ENCODE data around the gene FAM168A. TPM values are rescaled to one million over a fixed set of nuclear protein-coding genes. Genes with fewer than 3 reads are reported as not detected.

FAM168A gene
- total RNA-seq, 2 experiments from 2014 or later = 10.1 to 23.7 TPM

DNA sequence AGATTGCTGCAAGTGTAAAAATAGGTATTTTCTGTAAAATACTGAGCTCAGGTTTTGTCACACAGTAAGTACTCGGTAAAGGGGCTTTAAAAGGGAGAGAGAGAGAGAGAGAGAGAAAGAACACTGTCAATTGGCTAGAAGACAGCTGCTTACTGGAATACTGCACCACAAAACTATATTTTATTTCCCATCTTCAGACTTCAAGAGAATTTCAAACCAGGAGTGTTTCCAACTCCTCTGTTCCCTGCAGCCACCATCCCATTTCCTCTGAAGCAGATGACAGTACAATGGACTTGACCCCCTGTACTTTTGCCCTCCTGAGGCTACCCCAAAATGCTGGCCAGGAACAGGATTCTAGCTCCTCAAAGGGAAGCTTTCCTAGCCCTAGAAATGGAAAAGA lies 132.0 kb downstream of the FAM168A start:
- Histone ChIP-seq H3K36me3 (ENCODE audit: insufficient read depth, low read length) (no peaks in the 10 kb centered on the region), H3K4me2 (ENCODE audit: low read length) (no peak overlapping the region), H4K20me1 (ENCODE audit: insufficient read depth, low read length) (no peaks in the 10 kb centered on the region), H3K79me2 (ENCODE audit: insufficient read depth, low read depth, low read length) (no peaks in the 10 kb centered on the region), H3K27ac (ENCODE audit: low read depth, low read length, poor library complexity, severe bottlenecking) (no peak overlapping the region), H3K9me2 (ENCODE audit: insufficient read depth, low read length) (no peaks in the 10 kb centered on the region), H3K9me3 (ENCODE audit: low read length) (no peaks in the 10 kb centered on the region), H3K4me3 (ENCODE audit: low read depth, low read length, poor library complexity, severe bottlenecking) (no peak overlapping the region), H3K4me1 (ENCODE audit: insufficient read depth, low read length, poor library complexity, severe bottlenecking) (no peaks in the 10 kb centered on the region), H2AFZ (ENCODE audit: low read length) (no peak overlapping the region)
- POLR2A ChIA-PET = interaction anchor here (0.6 to 0.7 kb wide), 3 partner anchors 46 to 279 kb away, joined by 3 to 5 read pairs (median 3); no protein-coding TSS in a partner anchor
- CTCF ChIA-PET (ENCODE audit: unreplicated experiment) = interaction anchor here (0.9 kb wide), 1 partner anchor 13 kb away, joined by 3 read pairs; no protein-coding TSS in a partner anchor
- BruUV-seq (replicated peaks) = no TSS peak
- intact Hi-C loops (cut with micrococcal nuclease; ENCODE audit: unreplicated experiment) = no loop called here
- DNase-seq (ENCODE audit: low spot score) = no peak
- no peak for TF ChIP-seq EZH2phosphoT487 (IDR thresholded peaks at IDR 0.05; ENCODE audit: borderline replicate concordance, low read depth, low read length)
- TF ChIP-seq, protein P1, sequence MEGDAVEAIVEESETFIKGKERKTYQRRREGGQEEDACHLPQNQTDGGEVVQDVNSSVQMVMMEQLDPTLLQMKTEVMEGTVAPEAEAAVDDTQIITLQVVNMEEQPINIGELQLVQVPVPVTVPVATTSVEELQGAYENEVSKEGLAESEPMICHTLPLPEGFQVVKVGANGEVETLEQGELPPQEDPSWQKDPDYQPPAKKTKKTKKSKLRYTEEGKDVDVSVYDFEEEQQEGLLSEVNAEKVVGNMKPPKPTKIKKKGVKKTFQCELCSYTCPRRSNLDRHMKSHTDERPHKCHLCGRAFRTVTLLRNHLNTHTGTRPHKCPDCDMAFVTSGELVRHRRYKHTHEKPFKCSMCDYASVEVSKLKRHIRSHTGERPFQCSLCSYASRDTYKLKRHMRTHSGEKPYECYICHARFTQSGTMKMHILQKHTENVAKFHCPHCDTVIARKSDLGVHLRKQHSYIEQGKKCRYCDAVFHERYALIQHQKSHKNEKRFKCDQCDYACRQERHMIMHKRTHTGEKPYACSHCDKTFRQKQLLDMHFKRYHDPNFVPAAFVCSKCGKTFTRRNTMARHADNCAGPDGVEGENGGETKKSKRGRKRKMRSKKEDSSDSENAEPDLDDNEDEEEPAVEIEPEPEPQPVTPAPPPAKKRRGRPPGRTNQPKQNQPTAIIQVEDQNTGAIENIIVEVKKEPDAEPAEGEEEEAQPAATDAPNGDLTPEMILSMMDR (conservative IDR thresholded peaks at IDR 0.05; ENCODE audit: low read length) = no peak

DNA sequence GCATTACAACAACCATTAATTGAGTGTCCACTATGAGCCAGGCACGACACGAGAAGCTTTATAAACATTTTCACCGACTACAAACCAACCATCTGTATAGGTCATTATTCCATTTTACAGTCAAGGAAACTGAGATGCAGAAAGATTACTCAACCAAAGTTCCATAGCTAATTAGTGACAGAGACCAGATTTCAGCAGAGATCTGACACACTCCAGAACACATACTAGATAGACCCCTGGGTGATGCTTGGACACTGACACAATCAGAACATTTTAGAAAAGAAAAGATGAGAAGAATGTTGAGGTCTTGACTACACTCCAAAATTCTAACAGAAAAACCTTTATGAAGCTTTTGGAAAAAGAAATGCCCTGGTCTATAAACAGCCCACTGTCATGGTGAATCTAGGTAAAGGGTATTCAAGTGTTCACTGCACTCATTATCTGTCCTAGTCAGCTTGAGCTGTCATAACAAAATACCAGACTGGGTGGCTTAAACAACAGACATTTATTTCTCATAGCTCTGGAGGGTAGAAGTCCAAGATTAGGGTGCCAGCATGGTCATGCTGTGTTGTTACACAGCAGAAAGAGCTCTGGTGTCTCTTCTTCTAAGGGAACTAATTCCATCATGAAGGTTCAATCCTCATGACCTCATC lies 132.8 kb downstream of the FAM168A start:
- no TSS peak for BruUV-seq (replicated peaks)
- H2AFZ ChIP-seq (ENCODE audit: low read length) = no peak overlapping the region
- H3K36me3 ChIP-seq (ENCODE audit: insufficient read depth, low read length) = no peaks in the 10 kb centered on the region
- TF ChIP-seq EZH2phosphoT487 (IDR thresholded peaks at IDR 0.05; ENCODE audit: borderline replicate concordance, low read depth, low read length) = no peak
- TF ChIP-seq, protein P1 (conservative IDR thresholded peaks at IDR 0.05; ENCODE audit: low read length) = no peak
- no peaks in the 10 kb centered on the region for H3K4me1 ChIP-seq (ENCODE audit: insufficient read depth, low read length, poor library complexity, severe bottlenecking)
- ChIA-PET CTCF (ENCODE audit: unreplicated experiment) (interaction anchor here (0.9 kb wide), 1 partner anchor 14 kb away, joined by 3 read pairs; no protein-coding TSS in a partner anchor), POLR2A (interaction anchor here (0.5 to 1.3 kb wide), 5 partner anchors 15 to 145 kb away, joined by 3 to 10 read pairs (median 4); no protein-coding TSS in a partner anchor)
- no peaks in the 10 kb centered on the region for H4K20me1 ChIP-seq (ENCODE audit: insufficient read depth, low read length)
- H3K9me2 ChIP-seq (ENCODE audit: insufficient read depth, low read length) = no peaks in the 10 kb centered on the region
- H3K4me3 ChIP-seq (ENCODE audit: low read depth, low read length, poor library complexity, severe bottlenecking) = no peak overlapping the region
- H3K4me2 ChIP-seq (ENCODE audit: low read length) = no peak overlapping the region
- H3K27ac ChIP-seq (ENCODE audit: low read depth, low read length, poor library complexity, severe bottlenecking) = no peak overlapping the region
- no peaks in the 10 kb centered on the region for H3K79me2 ChIP-seq (ENCODE audit: insufficient read depth, low read depth, low read length)
- no peaks in the 10 kb centered on the region for H3K9me3 ChIP-seq (ENCODE audit: low read length)
- intact Hi-C loops (cut with micrococcal nuclease; ENCODE audit: unreplicated experiment) = no loop called here
- DNase-seq (ENCODE audit: low spot score) = no peak

DNA sequence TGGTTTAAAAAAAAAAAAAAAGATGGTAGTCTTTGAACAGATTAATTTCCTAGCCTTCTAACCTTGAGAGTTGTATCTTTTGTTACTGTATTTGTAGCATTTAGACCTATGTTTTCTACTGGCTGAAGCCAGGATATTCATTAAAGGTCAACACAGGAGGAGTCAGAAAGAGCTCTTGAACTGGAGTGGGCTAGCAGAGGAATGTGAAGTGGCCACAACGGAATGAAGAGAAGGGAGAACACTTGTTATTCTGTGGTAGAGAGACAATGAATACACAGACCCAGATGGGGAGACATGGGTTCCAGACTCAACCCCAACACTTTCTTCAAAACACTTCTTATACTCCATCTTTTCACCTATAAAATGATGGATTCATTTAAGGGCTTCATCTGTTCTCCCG lies 133.6 kb downstream of the FAM168A start:
- H3K36me3 ChIP-seq (ENCODE audit: insufficient read depth, low read length) = no peaks in the 10 kb centered on the region
- H3K4me2 ChIP-seq (ENCODE audit: low read length) = no peak overlapping the region
- H3K27ac ChIP-seq (ENCODE audit: low read depth, low read length, poor library complexity, severe bottlenecking) = no peak overlapping the region
- no peaks in the 10 kb centered on the region for H3K4me1 ChIP-seq (ENCODE audit: insufficient read depth, low read length, poor library complexity, severe bottlenecking)
- H2AFZ ChIP-seq (ENCODE audit: low read length) = no peak overlapping the region
- POLR2A ChIA-PET = interaction anchor here (0.7 to 1.3 kb wide), 3 partner anchors 14 to 1176 kb away, joined by 3 to 10 read pairs (median 3); no protein-coding TSS in a partner anchor
- no TSS peak for BruUV-seq (replicated peaks)
- no peaks in the 10 kb centered on the region for H3K9me2 ChIP-seq (ENCODE audit: insufficient read depth, low read length)
- CTCF ChIA-PET (ENCODE audit: unreplicated experiment) = interaction anchor here (0.6 kb wide), 1 partner anchor 11 kb away, joined by 3 read pairs; no protein-coding TSS in a partner anchor
- H4K20me1 ChIP-seq (ENCODE audit: insufficient read depth, low read length) = no peaks in the 10 kb centered on the region
- no peaks in the 10 kb centered on the region for H3K79me2 ChIP-seq (ENCODE audit: insufficient read depth, low read depth, low read length)
- DNase-seq (ENCODE audit: low spot score) = no peak
- no peaks in the 10 kb centered on the region for H3K9me3 ChIP-seq (ENCODE audit: low read length)
- no peak overlapping the region for H3K4me3 ChIP-seq (ENCODE audit: low read depth, low read length, poor library complexity, severe bottlenecking)
- TF ChIP-seq EZH2phosphoT487 (IDR thresholded peaks at IDR 0.05; ENCODE audit: borderline replicate concordance, low read depth, low read length) = no peak
- TF ChIP-seq, protein P1 (conservative IDR thresholded peaks at IDR 0.05; ENCODE audit: low read length) = no peak
- intact Hi-C loops (cut with micrococcal nuclease; ENCODE audit: unreplicated experiment) = no loop called here
